ENCODE measurements around the gene TTLL6.

- TF ChIP-seq EZH2 (IDR thresholded peaks at IDR 0.05; ENCODE audit: borderline replicate concordance), result no peak
- TF ChIP-seq, protein P1, sequence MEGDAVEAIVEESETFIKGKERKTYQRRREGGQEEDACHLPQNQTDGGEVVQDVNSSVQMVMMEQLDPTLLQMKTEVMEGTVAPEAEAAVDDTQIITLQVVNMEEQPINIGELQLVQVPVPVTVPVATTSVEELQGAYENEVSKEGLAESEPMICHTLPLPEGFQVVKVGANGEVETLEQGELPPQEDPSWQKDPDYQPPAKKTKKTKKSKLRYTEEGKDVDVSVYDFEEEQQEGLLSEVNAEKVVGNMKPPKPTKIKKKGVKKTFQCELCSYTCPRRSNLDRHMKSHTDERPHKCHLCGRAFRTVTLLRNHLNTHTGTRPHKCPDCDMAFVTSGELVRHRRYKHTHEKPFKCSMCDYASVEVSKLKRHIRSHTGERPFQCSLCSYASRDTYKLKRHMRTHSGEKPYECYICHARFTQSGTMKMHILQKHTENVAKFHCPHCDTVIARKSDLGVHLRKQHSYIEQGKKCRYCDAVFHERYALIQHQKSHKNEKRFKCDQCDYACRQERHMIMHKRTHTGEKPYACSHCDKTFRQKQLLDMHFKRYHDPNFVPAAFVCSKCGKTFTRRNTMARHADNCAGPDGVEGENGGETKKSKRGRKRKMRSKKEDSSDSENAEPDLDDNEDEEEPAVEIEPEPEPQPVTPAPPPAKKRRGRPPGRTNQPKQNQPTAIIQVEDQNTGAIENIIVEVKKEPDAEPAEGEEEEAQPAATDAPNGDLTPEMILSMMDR (IDR thresholded peaks at IDR 0.05; ENCODE audit: poor library complexity), result no peak
These were observed 86.8 kb downstream of the TTLL6 start for GRCh38 chr17:48730240-48730550.
